Neural progenitor cell (in vitro differentiated cells): Measurements from ENCODE around the gene WNT2B.

Experiments used
- CTCF ChIP-seq: fragments of 200-600 bp; sonication (generic); IDR thresholded peaks from 2 replicates; pipeline ENCODE4 v1.5.1; 2017; ENCODE audit warnings: antibody characterized with exemption, mild to moderate bottlenecking
- EZH2phosphoT487 ChIP-seq: fragments of 200-600 bp; sonication (generic); IDR thresholded peaks from 2 replicates; pipeline ENCODE4 v1.6.1; 2017; ENCODE audit warnings: antibody characterized with exemption

- no peak for TF ChIP-seq CTCF
- TF ChIP-seq EZH2phosphoT487 = no peak
Observed at GRCh38 chr1:112538883-112539282, 30.1 kb downstream of the WNT2B start.
